T-helper 9 cell (primary cell): ENCODE data around the gene THOC5.
"Not testable (repeated sequence)": the region's sequence is repeated elsewhere in the genome, so short reads cannot be mapped to it uniquely, and the experiment has no call there.

Experiments
- DNase-seq: peaks from one replicate; pipeline ENCODE4 v3.0.0-alpha.2; 2020
- total RNA-seq, 2 donors: gene quantifications; one replicate each; lab custom pipeline; 2026; lab: John Stamatoyannopoulos, UW

THOC5 gene
- 29.2 to 52.7 reads per million in 2 donors for total RNA-seq

- DNase-seq, result peak; percentile 80
These were observed at the start of gene THOC5 for GRCh38 chr22:29553351-29554224. Gene THOC5 (minus strand): TSS chr22:29553757. CDS start chr22:29549147, 4,610 bp downstream.

- no peak for DNase-seq
These were observed 45.1 kb upstream of the THOC5 start for GRCh38 chr22:29598684-29599020.

- not testable (repeated sequence) for DNase-seq
These were observed 44.5 kb upstream of the THOC5 start for GRCh38 chr22:29597871-29598683.

GRCh38 chr22:29596408-29596807, 42.9 kb upstream of the THOC5 start:
- no peak for DNase-seq

- not testable (repeated sequence) for DNase-seq
These were observed 40.9 kb upstream of the THOC5 start for GRCh38 chr22:29594447-29594846.

- no peak for DNase-seq
These were observed 40.4 kb upstream of the THOC5 start for GRCh38 chr22:29593923-29594322.

- DNase-seq, result no peak
These were observed 34.6 kb upstream of the THOC5 start for GRCh38 chr22:29587938-29588699.

GRCh38 chr22:29586193-29586705, 32.7 kb upstream of the THOC5 start:
- not testable (repeated sequence) for DNase-seq

- no peak for DNase-seq
These were observed 31.4 kb upstream of the THOC5 start for GRCh38 chr22:29584975-29585374.

- no peak for DNase-seq
These were observed 28.2 kb upstream of the THOC5 start for GRCh38 chr22:29581799-29582198.

GRCh38 chr22:29580200-29580810, 26.7 kb upstream of the THOC5 start:
- no peak for DNase-seq

GRCh38 chr22:29578462-29579200, 25.1 kb upstream of the THOC5 start:
- no peak for DNase-seq

- no peak for DNase-seq
These were observed 21.3 kb upstream of the THOC5 start for GRCh38 chr22:29574762-29575450.

GRCh38 chr22:29570912-29571549, 17.5 kb upstream of the THOC5 start:
- DNase-seq, result no peak

GRCh38 chr22:29570456-29570855, 16.9 kb upstream of the THOC5 start:
- no peak for DNase-seq

- DNase-seq, result no peak
These were observed 15.6 kb upstream of the THOC5 start for GRCh38 chr22:29569011-29569678.

GRCh38 chr22:29567338-29567737, 13.8 kb upstream of the THOC5 start:
- no peak for DNase-seq

GRCh38 chr22:29566513-29566912, 13.0 kb upstream of the THOC5 start:
- DNase-seq, result not testable (repeated sequence)

- DNase-seq, result no peak
These were observed 10.3 kb upstream of the THOC5 start for GRCh38 chr22:29563652-29564460.
